ENCODE data around the gene TUFM.
"Not testable (repeated sequence)": the region's sequence is repeated elsewhere in the genome, so short reads cannot be mapped to it uniquely, and the experiment has no call there.

TUFM gene

DNA sequence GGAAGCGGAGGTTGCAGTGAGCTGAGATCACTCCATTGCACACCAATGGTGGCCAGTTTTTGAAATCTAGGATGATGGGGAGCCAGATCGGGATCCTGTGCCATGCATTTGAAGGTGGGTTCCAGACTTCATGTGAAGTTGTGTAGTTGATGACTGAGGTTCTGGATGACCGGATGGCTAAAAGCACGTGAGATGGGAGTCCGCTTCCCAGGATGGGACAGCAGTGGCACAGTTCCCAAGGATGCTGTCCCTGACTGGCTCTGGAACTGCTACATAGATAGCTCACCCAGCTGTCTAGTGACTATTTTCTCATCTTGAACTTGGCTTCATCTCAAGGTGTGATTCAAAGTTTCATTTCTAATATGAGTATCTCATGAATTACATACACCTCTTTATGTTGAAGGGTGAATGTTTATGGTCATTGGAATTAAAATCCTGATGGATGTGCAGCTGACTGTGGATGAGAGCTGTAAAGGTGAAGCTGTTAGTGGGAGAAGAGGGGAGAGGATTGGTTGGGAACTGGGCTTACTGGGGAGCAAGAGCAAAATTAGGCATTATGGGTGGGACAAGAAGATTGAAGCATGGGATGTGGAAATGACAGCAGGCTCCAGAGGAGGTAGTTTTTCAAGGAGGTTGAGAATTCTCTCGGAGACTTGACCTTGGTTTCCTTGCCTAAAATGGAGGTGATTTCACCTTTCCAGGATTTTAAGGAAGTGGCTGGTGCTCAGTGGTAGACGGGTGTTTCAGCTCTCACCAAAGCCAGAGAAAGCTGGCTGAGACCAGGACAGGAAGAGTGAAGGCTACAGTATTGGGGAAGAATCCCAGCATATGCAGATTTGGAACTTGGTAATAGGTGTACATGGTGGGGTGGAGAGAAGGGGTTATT is 8.2 kb downstream of the TUFM start:
- DNase-seq = no peak

DNA sequence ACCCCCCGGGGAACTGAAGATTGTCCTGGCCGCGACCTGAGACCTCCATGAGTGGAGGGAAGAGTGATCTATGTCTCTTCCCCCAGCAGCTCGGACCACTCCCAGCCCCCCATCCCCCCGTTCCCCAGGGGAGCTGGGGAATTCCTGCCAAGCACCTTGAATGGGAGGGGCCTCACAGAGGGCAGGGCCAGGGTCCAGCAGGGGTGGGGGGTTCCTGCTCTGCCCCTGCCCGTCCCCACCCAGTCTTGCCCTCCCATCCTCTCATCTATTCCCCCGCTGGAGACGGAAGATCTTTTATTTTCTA is 9.4 kb downstream of the TUFM start:
- DNase-seq = no peak

DNA sequence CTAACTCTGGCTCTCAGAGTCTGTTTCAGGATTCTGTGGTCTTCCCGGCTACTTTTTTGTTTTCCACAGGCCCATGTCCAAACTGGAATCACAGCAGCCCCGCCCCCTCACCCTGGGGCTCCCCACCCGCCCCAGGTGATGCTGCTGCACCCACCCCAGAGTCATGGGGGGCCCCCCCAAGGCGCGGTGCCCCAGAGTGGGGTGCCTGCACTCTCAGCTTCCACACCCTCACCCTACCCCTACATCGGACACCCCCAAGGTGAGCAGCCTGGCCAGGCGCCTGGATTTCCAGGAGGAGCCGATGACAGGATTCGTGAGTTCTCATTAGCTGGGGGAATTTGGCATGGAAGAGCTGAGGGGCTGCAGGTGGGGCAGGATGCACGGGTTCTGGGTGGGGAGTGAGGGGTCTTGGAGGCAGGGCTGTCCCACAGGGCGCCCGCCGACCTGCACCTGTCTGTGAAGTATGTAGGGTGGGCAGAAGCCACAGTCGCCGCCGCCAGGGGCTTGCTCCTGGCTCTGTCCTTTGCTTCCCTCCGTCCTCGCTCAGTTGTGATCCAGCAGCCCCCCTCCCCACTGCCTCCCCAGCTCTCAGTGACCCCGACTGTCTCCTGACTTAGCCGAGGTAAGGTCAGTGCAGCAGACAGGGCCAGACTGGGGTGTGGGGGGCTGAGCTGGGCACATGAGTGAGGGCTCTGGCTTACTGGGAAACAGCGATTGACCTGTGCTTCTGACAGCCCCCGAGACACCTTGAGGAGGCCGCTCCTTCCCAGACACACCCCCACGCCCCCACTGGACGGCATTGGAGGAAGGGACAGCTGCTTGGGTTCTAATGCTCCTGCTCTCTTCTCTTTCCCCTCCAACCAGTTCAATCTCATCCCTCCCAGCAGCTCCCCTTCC is 10.0 kb downstream of the TUFM start:
- DNase-seq = no peak

DNA sequence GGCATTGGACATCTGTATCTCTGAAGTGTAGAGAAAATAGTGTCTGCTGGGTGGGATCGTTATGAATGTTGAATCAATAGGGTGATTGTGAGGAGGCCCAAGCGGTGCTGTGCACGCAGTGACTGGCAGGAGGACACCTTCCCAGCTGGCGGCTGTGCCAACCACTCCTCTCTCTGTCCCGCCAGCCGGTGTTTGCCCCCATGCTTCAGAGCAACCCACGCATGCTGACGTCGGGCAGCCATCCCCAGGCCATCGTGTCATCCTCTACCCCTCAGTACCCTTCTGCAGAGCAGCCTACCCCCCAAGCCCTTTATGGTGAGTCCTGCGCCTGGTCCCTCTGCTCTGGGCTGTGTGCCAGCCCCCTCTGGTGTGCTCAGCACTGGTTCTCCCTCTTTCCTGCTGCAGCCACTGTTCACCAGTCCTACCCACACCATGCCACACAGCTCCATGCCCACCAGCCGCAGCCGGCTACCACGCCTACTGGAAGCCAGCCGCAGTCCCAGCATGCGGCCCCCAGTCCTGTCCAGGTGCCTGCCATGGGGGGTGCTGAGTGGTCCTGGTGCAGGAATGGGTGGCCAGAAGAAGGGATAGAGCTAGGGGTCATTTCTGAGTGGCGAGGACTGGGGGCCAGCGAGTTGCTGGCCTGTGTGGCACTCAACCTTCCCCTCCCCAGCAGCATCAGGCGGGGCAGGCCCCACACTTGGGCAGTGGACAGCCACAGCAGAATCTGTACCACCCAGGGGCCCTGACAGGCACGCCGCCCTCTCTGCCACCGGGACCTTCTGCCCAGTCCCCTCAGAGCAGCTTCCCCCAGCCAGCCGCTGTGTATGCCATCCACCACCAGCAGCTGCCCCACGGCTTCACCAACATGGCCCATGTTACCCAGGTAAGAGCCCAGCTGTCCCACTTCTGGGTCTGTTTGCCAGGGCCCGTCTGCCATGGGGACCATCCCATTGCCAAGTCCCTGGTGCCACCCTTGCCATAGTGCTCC is 11.0 kb downstream of the TUFM start:
- no peak for DNase-seq

DNA sequence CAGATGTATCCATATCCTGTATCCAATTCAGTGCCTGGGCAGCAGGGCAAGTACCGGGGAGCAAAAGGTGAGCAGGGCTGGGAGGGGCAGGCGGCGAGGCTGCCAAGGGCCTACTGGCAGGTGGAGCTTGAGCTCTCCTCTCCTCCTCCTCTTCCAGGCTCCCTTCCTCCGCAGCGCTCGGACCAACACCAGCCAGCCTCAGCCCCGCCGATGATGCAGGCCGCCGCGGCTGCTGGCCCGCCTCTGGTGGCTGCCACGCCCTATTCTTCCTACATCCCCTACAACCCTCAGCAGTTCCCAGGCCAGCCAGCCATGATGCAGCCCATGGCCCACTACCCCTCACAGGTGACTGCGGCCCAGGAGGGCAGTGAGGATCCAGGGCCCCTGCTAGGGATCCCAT is 11.8 kb downstream of the TUFM start:
- no peak for DNase-seq

DNA sequence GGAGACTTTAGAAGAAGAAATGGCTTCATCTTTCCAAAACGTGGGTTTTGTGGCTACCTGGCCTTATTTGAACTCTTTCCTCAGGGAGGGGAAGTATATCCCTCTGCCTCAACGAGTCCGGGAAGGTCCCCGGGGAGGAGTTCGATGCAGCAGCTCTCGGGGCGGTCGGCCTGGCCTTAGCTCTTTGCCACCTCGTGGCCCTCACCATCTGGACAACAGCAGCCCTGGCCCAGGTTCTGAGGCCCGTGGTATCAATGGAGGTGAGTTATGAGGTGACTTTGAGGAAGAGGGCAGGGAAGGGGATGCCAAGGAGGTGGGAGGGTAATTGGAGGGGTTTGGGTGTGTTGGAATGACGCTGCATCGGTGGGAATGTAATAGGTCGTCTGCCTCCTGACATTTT is 15.6 kb downstream of the TUFM start:
- no peak for DNase-seq

DNA sequence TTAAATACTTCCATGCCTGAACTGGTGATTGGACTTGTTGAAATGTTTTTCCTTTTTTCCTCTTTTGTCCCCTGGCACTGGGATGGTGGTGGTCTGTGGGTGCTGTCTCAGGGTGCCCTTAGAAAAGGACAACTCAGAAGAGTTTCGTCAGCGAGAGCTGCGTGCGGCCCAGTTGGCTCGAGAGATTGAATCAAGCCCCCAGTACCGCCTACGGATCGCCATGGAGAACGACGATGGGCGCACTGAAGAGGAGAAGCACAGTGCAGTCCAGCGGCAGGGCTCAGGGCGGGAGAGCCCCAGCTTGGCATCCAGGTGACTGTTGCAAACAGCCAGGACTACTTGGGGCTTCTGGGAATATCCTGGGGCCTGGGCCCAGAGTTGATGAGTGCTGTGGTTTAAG is 16.4 kb downstream of the TUFM start:
- no peak for DNase-seq

DNA sequence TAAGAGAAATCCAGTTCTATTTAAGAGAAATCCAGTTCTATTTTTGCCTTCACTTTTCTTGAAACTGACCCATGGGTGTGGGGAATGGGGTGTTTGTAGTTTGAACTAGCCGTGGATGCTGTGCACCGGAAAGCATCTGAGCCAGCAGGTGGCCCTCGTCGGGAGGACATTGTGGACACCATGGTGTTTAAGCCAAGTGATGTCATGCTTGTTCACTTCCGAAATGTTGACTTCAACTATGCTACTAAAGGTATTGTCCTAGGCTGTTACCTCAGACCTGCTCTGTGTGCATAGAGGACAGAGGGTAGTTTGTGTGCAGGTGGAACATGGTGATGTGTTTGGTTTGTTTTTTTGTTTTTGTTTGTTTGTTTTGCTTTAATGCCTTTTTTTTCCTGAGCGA is 20.0 kb downstream of the TUFM start:
- DNase-seq = no peak

DNA sequence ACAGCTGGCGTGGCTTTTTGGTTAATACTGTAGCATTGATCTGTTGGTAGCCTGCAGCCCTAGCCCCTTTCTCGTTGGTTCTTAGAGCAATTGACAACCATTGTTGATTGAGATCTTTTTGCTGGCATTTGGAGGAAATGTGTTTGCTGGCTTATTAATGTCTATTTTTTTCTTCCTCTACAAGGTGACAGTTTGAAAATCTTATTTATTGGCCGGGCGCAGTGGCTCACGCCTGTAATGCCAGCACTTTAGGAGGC is 21.5 kb downstream of the TUFM start:
- no peak for DNase-seq

DNA sequence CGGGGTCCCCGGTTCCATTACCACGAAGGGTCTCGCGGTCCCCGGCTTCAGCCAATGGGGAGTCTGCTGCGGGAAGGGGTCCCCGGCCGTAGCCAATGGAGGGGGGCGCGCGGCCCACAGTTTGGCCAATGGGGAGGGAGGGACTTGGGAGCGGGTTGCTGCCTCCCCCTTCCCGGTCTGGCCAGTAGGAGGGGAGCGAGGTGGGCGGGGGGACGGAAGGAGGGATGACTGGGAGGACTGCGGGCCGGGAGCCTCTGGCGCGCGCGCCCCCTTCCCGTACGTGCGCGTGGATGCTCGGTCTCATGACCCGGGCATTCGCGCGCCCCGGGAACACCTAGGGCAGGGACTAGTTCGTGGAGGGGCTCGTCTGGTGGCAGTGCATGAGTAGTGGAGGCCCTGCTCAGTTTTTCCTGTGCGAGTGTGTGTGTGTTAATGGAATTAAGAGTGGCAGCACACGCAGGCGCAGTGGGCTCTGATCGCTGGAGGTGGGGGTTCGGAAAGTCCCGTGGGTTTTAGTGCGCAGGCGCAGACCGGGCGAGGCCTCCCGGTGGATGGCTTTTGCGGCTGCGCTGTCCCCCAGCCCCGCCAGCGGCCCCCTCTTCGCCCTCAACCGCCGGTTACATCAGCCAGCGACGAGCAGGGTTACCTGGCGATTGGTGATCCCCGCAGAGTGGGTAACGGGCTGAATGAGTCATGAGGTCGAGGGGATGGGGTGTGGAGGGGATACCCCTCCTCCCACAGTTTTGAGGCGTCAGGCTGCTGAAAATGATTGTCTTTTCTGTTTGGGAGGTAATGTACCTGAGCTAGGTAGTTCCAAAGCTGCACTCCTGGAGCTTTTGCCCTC is 22.1 kb downstream of the TUFM start:
- peak; percentile 88 for DNase-seq

DNA sequence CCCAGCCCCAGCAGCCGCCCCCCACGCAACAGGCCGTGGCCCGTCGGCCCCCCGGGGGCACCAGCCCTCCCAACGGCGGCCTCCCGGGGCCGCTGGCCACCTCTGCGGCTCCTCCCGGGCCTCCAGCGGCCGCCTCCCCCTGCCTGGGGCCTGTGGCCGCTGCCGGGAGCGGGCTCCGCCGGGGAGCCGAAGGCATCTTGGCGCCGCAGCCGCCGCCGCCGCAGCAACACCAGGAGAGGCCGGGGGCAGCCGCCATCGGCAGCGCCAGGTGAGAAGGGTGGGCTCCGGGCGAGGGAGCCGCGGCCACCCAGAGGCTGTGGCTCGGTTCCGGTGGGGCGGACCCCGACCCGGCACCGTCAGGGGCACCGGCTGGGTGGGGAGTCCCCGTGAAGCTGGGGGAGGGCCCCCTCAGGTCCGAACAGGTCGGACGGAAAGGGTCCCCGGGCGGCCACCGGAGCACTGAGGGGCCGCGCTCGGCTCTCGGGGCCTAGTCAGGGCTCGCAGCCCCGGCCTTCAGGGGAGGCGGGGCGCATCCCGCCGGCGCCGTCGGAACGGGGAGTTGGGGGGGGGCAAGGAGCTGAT is 22.8 kb downstream of the TUFM start:
- DNase-seq = no peak

DNA sequence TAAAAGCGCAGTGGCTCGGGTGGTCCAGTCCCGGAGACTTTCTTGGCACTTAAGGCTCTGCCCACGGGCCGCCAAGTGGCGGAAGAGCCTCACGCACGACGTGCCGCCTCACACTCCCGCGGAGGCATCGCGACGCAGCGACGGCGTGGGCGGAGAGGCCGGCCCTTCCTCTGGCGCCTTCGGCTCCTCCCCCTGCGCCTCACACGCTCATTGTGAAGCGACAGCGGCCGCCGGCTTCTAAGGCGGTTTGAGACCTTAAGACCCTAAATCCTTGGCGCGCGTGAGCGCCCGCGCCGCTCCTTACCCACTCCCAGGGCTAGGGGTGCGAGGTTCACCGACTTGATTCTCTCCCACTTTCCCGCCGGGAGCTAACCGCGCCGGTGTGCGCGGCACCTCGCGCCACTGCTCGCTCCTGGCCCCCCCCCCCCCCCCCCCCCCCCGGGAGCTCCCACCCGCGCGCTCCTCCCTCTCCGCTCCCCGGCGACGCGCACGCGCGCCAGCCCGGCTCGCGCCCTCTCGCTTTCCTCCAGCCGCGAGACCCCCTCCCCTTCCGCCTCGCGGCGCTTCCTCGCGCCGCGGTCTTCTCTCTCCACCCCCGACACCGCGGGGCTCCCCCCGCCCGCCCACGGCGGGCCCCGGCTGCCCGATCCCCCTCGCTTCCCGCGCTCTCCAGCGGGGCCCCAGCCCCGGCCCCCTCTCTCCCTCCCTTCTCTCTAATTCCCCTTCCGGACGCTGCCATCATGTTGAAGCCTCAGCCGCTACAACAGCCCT is 23.4 kb downstream of the TUFM start, which contains the start of gene ATXN2L:
TSS of gene ATXN2L (plus strand) at position 480 of the 771 bp plus-strand sequence. CDS start at position 741, 261 bp downstream.
- peak; percentile 62 for DNase-seq

DNA sequence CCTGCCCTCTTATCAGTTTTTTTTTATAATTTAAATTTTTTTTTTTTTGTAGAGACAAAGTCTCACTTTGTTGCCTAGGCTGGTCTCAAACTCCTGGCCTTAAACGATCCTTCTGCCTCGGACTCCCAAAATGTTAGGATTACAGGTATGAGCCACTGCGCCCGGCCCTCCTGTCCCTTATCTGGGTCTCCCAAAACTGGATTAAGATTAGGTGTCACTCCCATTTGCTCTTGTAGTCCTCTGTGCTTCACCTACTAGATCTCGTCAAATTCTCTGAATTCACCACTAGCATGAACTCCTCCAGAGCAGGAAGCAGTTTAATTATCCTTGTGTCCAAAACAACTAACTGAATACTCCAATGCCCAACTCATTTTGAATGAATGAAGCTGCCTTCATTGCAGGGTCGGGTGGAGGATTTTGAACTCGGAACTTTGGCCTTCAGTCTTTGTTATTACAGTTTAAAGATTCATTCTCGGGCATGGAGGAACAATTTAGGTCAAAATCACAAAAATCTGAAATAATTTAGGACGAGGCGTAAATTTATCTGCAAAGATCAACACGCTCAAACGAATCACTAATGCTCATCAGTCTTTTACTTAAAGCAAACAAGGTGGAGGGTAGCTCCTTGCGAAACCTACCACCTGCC is 24.2 kb downstream of the TUFM start:
- DNase-seq = no peak

DNA sequence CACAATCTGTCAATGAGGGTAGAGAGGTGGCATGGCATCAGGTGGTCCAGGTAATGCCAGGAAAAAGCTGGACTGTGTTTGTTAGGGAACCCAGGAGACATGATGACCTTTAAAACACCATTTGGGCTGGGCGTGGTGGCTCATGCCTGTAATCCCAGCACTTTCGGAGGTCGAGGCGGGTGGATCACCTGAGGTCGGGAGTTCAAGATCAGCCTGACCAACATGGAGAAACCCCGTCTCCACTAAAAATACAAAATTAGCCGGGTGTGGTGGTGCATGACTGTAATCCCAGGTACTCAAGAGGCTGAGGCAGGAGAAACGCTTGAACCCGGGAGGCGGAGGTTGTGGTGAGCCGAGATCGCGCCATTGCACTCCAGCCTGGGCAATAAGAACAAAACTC is 25.6 kb downstream of the TUFM start:
- not testable (repeated sequence) for DNase-seq

DNA sequence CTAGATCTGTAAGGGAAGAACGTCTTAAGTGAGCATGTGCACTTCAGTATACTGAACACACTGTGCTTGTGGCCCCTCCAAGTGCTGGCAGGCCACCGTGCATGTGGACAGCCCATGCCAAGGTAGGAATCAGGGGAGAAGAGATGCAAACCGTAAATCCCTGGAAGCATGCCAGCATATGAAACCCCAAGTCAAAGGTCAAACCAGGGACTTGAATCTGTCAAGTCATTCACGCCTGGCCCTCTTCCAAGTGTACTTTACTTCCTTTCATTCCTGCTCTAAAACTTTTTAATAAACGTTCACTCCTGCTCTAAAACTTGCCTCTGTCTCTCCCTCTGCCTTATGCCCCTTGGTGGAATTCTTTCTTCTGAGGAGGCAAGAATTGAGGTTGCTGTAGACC is 26.1 kb downstream of the TUFM start:
- no peak for DNase-seq

DNA sequence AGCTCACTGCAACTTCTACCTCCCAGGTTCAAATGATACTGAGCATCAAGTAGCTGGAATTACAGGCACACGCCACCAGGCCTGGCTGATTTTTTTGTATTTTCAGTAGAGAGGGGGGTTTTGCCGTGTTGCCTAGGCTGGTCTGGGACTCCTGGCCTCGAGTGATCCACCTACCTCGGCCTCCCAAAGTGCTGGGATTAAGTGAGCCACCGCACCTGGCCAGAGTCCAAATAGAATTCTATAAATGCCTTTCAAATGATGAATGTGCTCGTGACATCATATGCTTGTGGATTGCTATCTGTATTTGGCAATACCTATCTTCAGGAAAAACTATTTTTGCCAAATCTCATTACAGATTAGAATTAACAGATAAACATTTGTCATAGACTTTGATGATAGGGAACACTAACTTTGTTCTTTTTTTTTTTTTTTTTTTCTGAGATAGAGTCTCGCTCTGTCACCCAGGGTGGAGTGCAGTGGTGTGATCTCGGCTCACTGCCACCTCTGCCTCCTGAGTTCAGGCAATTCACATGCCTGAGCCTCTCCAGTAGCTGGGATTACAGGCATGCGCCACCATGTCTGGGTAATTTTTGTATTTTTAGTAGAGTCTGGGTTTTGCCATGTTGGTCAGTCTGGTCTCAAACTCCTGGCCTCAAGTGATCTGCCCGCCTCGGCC is 38.6 kb downstream of the TUFM start:
- not testable (repeated sequence) for DNase-seq

DNA sequence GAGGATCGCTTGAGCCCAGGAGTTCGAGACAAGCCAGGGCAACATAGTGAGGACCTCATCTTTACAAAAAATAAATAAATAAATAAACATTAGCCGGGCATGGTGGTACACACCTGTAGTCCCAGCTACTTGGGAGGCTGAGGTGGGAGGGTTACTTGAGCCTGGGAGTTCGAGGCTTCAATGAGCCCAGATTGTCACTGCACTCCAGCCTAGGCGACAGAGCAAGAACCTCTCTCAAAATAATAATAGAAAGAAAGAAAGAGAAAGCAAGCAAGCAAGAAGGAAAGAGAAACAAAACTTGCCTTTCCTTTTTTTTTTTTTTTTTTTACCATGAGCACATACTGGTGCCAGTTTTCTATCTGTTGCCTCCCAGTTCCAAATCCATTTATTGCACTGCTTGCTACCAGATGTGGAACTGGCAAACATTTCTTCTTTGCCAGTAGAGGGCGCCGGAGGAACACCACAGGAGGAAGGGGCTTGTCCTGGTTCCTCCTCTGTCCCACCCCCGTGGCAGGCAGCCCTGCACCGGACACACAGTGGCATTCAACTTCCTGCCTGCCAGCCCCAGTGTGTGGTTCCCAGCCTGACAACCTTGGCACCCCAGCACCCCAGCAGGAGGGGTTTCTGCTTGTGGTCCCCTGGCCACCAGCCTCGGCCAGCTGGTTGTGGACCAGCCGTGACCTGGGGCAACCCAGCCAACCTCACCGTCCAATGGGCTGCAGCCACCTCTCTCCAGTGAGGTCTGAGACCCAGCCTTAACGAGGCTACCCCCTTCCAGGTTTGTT is 43.7 kb downstream of the TUFM start:
- DNase-seq = peak; percentile 37

Data from NCI-H1694 (cell line).